Sigmoid colon (tissue), 7 donors: ENCODE results near the gene RFWD3. TPM values are rescaled to one million over a fixed set of nuclear protein-coding genes. Genes with fewer than 3 reads are reported as not detected.
A peak's percentile ranks its signal among the peaks of the same experiment; 100 is the strongest.

ENCODE experiments used
- DNase-seq: peaks from one replicate; pipeline ENCODE4 v3.0.0-alpha.2; 2019
- H3K27ac ChIP-seq, 4 donors: fragments of 200-600 bp; sonication (generic); one replicate each; pipeline ENCODE4 v1.5.1; 2016 to 2019; ENCODE audit warnings: mild to moderate bottlenecking in 1 of 4
- H3K27me3 ChIP-seq, 3 donors: fragments of 200-600 bp; sonication (generic); one replicate each; pipeline ENCODE4 v1.5.1; 2019; ENCODE audit warnings: mild to moderate bottlenecking in 1 of 3
- H3K36me3 ChIP-seq, 4 donors: fragments of 200-600 bp; sonication (generic); one replicate each; pipeline ENCODE4 v1.5.1; 2016 to 2019
- H3K4me1 ChIP-seq, 4 donors: fragments of 200-600 bp; sonication (generic); one replicate each; pipeline ENCODE4 v1.5.1; 2017 to 2019
- H3K4me3 ChIP-seq, 4 donors: fragments of 200-600 bp; sonication (generic); one replicate each; pipeline ENCODE4 v1.5.1; 2017 to 2019; ENCODE audit warnings: mild to moderate bottlenecking in 2 of 4, moderate library complexity in 1 of 4
- H3K9me3 ChIP-seq, 4 donors: fragments of 200-600 bp in 3 of 4; sonication (generic) in 3 of 4; one replicate each; pipeline versions ENCODE4 v1.5.1 to v1.6.1; 2013 to 2019
- CTCF ChIP-seq, 4 experiments: fragments of 450-650 bp in 3 of 4; fragments of 200-600 bp in 1 of 4; IDR thresholded peaks; one replicate each; pipeline ENCODE4 v1.5.1; 2016 to 2019; ENCODE audit warnings: antibody characterized with exemption in 4 of 4, mild to moderate bottlenecking in 3 of 4, moderate library complexity in 2 of 4
- EP300 ChIP-seq, 4 donors: sonication (generic); formaldehyde crosslinking; IDR thresholded peaks; one replicate each; pipeline ENCODE4 v1.6.1; 2017; ENCODE audit warnings: antibody characterized with exemption in 4 of 4
- POLR2A ChIP-seq, 2 donors: fragments of 450-650 bp; IDR thresholded peaks; one replicate each; pipeline ENCODE4 v1.6.1; 2016; ENCODE audit warnings: antibody characterized with exemption in 2 of 2, mild to moderate bottlenecking in 2 of 2, moderate library complexity in 2 of 2
- POLR2AphosphoS5 ChIP-seq, 4 donors: sonication (generic); formaldehyde crosslinking; IDR thresholded peaks; one replicate each; pipeline ENCODE4 v1.6.1; 2017; ENCODE audit warnings: antibody characterized with exemption in 4 of 4
- WGBS, 2 donors: extraction: QIAGEN DNeasy Blood & Tissue Kit; methylation state at CpG; one replicate each; pipeline ENCODE4 v1.1.7; 2013; 5-methylcytosine and 5-hydroxymethylcytosine counted together
- intact Hi-C: fragments of 100-400 bp; cut with DNase I; formaldehyde crosslinking; loops from one replicate; pipeline ENCODE4 v1.15.1; 2023
- polyA plus RNA-seq, 3 donors: library from polyadenylated mRNA; stranded (reverse); fragments of 200-250 nt; gene quantifications; one replicate each; pipeline ENCODE4 v1.2.3, GENCODE V29; 2013
- total RNA-seq, 4 donors: library from RNA; depleted of rRNA; stranded (reverse); fragments of >200 nt; gene quantifications; one replicate each; pipeline ENCODE4 v1.1.0, GENCODE V29; 2016
- donor health status: healthy with polysubstance abuse.
- donor health status: Bipolar disorder and iron deficiency.
- donor health status: healthy.

RFWD3 gene
- total and polyA plus RNA-seq, 7 donors = 4.2 to 14.9 (median 9.7) TPM

- no peak for TF ChIP-seq POLR2A (IDR thresholded peaks at IDR 0.05)
- no peak for TF ChIP-seq EP300 (IDR thresholded peaks at IDR 0.05)
- TF ChIP-seq POLR2AphosphoS5 (IDR thresholded peaks at IDR 0.05) = no peak
- no peak for TF ChIP-seq CTCF (IDR thresholded peaks at IDR 0.05)
- intact Hi-C loops = no loop called here
- H3K27me3 ChIP-seq = no peaks in the 10 kb centered on the region
- 3% methylated on average over 23 of the region's 23 CpGs for WGBS, 2 donors
- H3K27ac ChIP-seq = peak overlapping the region; percentile 57 to 77 (median 76)
- H3K9me3 ChIP-seq = no peaks in the 10 kb centered on the region
- peaks cover 0 to 20% (median 10%) of the 10 kb centered on the region in 4 donors for H3K36me3 ChIP-seq
- H3K4me3 ChIP-seq = peak overlapping the region; percentile 81 to 94 (median 88)
- DNase-seq = peak; percentile 69
- H3K4me1 ChIP-seq = peaks cover 0 to 15% (median 8%) of the 10 kb centered on the region in 4 donors
These were observed 601 bp upstream of the RFWD3 start for GRCh38 chr16:74667255-74667700.

- WGBS, 2 donors = 6 to 8% methylated on average over 8 of the region's 8 CpGs
- intact Hi-C loops = no loop called here
- Histone ChIP-seq H3K9me3 (no peaks in the 10 kb centered on the region), H3K27ac (peak overlapping the region; percentile 71 to 80 (median 80)), H3K4me1 (peaks cover 0 to 15% (median 8%) of the 10 kb centered on the region in 4 donors), H3K4me3 (peak overlapping the region; percentile 81 to 94 (median 88)), H3K27me3 (no peaks in the 10 kb centered on the region), H3K36me3 (peaks cover 0 to 25% (median 11%) of the 10 kb centered on the region in 4 donors)
- TF ChIP-seq POLR2AphosphoS5 (IDR thresholded peaks at IDR 0.05) (no peak), EP300 (IDR thresholded peaks at IDR 0.05) (no peak), CTCF (IDR thresholded peaks at IDR 0.05) (no peak), POLR2A (IDR thresholded peaks at IDR 0.05) (no peak)
- no peak for DNase-seq
These were observed 661 bp downstream of the RFWD3 start for GRCh38 chr16:74666010-74666421.

- intact Hi-C loops = no loop called here
- H3K4me3 ChIP-seq = no peak overlapping the region
- H3K4me1 ChIP-seq = peaks cover 0 to 8% (median 6%) of the 10 kb centered on the region in 4 donors
- H3K27me3 ChIP-seq = no peaks in the 10 kb centered on the region
- 93 to 94% methylated on average over 5 of the region's 5 CpGs for WGBS, 2 donors
- no peak for DNase-seq
- no peak overlapping the region for H3K27ac ChIP-seq
- TF ChIP-seq POLR2AphosphoS5 (IDR thresholded peaks at IDR 0.05) (no peak), CTCF (IDR thresholded peaks at IDR 0.05) (no peak), POLR2A (IDR thresholded peaks at IDR 0.05) (no peak), EP300 (IDR thresholded peaks at IDR 0.05) (no peak)
- no peaks in the 10 kb centered on the region for H3K9me3 ChIP-seq
- H3K36me3 ChIP-seq = peaks cover 0 to 57% (median 29%) of the 10 kb centered on the region in 4 donors
These were observed 5.6 kb downstream of the RFWD3 start for GRCh38 chr16:74661064-74661463.

GRCh38 chr16:74660383-74660782 lies 6.3 kb downstream of the RFWD3 start:
- no peak for TF ChIP-seq POLR2A (IDR thresholded peaks at IDR 0.05)
- no peak for TF ChIP-seq EP300 (IDR thresholded peaks at IDR 0.05)
- no peak for TF ChIP-seq CTCF (IDR thresholded peaks at IDR 0.05)
- no peak for TF ChIP-seq POLR2AphosphoS5 (IDR thresholded peaks at IDR 0.05)
- Histone ChIP-seq H3K4me1 (peaks cover 0 to under 1% (median under 1%) of the 10 kb centered on the region in 4 donors), H3K27ac (no peak overlapping the region), H3K4me3 (no peak overlapping the region), H3K27me3 (no peaks in the 10 kb centered on the region), H3K36me3 (peaks cover 0 to 57% (median 29%) of the 10 kb centered on the region in 4 donors), H3K9me3 (no peaks in the 10 kb centered on the region)
- DNase-seq = no peak
- WGBS, 2 donors = 94% methylated on average over 4 of the region's 4 CpGs
- intact Hi-C loops = no loop called here

- peaks cover 0 to 48% (median 25%) of the 10 kb centered on the region in 4 donors for H3K36me3 ChIP-seq
- TF ChIP-seq EP300 (IDR thresholded peaks at IDR 0.05) (no peak), POLR2AphosphoS5 (IDR thresholded peaks at IDR 0.05) (no peak), CTCF (IDR thresholded peaks at IDR 0.05) (no peak), POLR2A (IDR thresholded peaks at IDR 0.05) (no peak)
- 83 to 92% methylated on average over 2 of the region's 2 CpGs for WGBS, 2 donors
These were observed 7.6 kb downstream of the RFWD3 start for GRCh38 chr16:74659041-74659440.

More at GRCh38 chr16:74659041-74659440, 7.6 kb downstream of the RFWD3 start:
- Histone ChIP-seq H3K9me3 (no peaks in the 10 kb centered on the region), H3K27ac (no peak overlapping the region), H3K4me1 (no peaks in the 10 kb centered on the region), H3K27me3 (no peaks in the 10 kb centered on the region), H3K4me3 (no peak overlapping the region)
- no peak for DNase-seq
- intact Hi-C loops = no loop called here
